ENCODE measurements around the gene RNF130.

RNF130 gene

GRCh38 chr5:180035206-180035931 lies 36.2 kb downstream of the RNF130 start:
- H3K9me3 ChIP-seq (replicated peaks in 1 of 2; ENCODE audit: control insufficient read depth in 2 of 2, insufficient read depth in 1 of 2, low read depth in 1 of 2, low read length in 2 of 2): peaks cover 18 to 86% of the 10 kb centered on the region in 2 donors
- no peak overlapping the region for H2AFZ ChIP-seq (ENCODE audit: low read length)
- H2BK12ac ChIP-seq (ENCODE audit: low read length): no peak overlapping the region
- H3K4me2 ChIP-seq (ENCODE audit: insufficient read depth, low read length, poor library complexity, severe bottlenecking): no peak overlapping the region
- H3K79me1 ChIP-seq (ENCODE audit: low read depth, low read length): peaks cover 3% of the 10 kb centered on the region
- H2BK120ac ChIP-seq (ENCODE audit: low read depth, low read length): no peak overlapping the region
- no peaks in the 10 kb centered on the region for H3K4me1 ChIP-seq (ENCODE audit: control insufficient read depth in 2 of 2, insufficient read depth in 1 of 2, low read depth in 1 of 2, low read length in 2 of 2)
- H3K27me3 ChIP-seq (ENCODE audit: control insufficient read depth in 3 of 3, insufficient read depth in 3 of 3, low read depth in 1 of 3, low read length in 3 of 3): no peaks in the 10 kb centered on the region
- H4K91ac ChIP-seq (ENCODE audit: low read depth, low read length, poor library complexity): no peak overlapping the region
- no peak overlapping the region for H3K23ac ChIP-seq (ENCODE audit: low read depth, low read length, poor library complexity)
- no peak overlapping the region for H3K14ac ChIP-seq (ENCODE audit: low read length)
- H3K36me3 ChIP-seq (replicated peaks in 1 of 2; ENCODE audit: control insufficient read depth in 2 of 2, insufficient read depth in 2 of 2, low read length in 2 of 2): peaks cover 25 to 99% of the 10 kb centered on the region in 2 donors
- H3K27ac ChIP-seq (replicated peaks; ENCODE audit: low read length): no peak overlapping the region
- no peak overlapping the region for H2BK5ac ChIP-seq (ENCODE audit: low read length)
- WGBS, 2 donors (ENCODE audit: extremely low coverage in 2 of 2, insufficient read length in 2 of 2, insufficient replicate concordance in 1 of 2): no CpG with 5 or more reads among the region's 5 CpGs
- no peak for DNase-seq (ENCODE audit: low spot score)
- no peak overlapping the region for H3K18ac ChIP-seq (ENCODE audit: low read length)
- no peak overlapping the region for H2BK15ac ChIP-seq (ENCODE audit: low read length)
- H3K4ac ChIP-seq (ENCODE audit: low read length): no peak overlapping the region
- H4K8ac ChIP-seq (ENCODE audit: low read depth, low read length): no peak overlapping the region
- H3K9ac ChIP-seq (ENCODE audit: low read depth, low read length, poor library complexity): no peak overlapping the region
- H2AK5ac ChIP-seq (ENCODE audit: low read depth, low read length): no peak overlapping the region
- no peak overlapping the region for H3K4me3 ChIP-seq (ENCODE audit: low read length in 2 of 2)

- Histone ChIP-seq H3K14ac (ENCODE audit: low read length) (no peak overlapping the region), H2AFZ (ENCODE audit: low read length) (no peak overlapping the region), H2BK120ac (ENCODE audit: low read depth, low read length) (no peak overlapping the region), H3K18ac (ENCODE audit: low read length) (no peak overlapping the region), H3K9me3 (replicated peaks in 1 of 2; ENCODE audit: control insufficient read depth in 2 of 2, insufficient read depth in 1 of 2, low read depth in 1 of 2, low read length in 2 of 2) (peaks cover 18 to 77% of the 10 kb centered on the region in 2 donors), H3K79me1 (ENCODE audit: low read depth, low read length) (peaks cover 3% of the 10 kb centered on the region), H2BK5ac (ENCODE audit: low read length) (no peak overlapping the region), H3K23ac (ENCODE audit: low read depth, low read length, poor library complexity) (no peak overlapping the region), H3K27ac (replicated peaks; ENCODE audit: low read length) (no peak overlapping the region), H3K4me1 (ENCODE audit: control insufficient read depth in 2 of 2, insufficient read depth in 1 of 2, low read depth in 1 of 2, low read length in 2 of 2) (peaks cover 0 to under 1% of the 10 kb centered on the region in 2 donors), H4K91ac (ENCODE audit: low read depth, low read length, poor library complexity) (no peak overlapping the region), H4K8ac (ENCODE audit: low read depth, low read length) (no peak overlapping the region), H2AK5ac (ENCODE audit: low read depth, low read length) (no peak overlapping the region), H2BK12ac (ENCODE audit: low read length) (no peak overlapping the region), H3K9ac (ENCODE audit: low read depth, low read length, poor library complexity) (no peak overlapping the region), H2BK15ac (ENCODE audit: low read length) (no peak overlapping the region), H3K36me3 (replicated peaks in 1 of 2; ENCODE audit: control insufficient read depth in 2 of 2, insufficient read depth in 2 of 2, low read length in 2 of 2) (peaks cover 27 to 99% of the 10 kb centered on the region in 2 donors), H3K4ac (ENCODE audit: low read length) (no peak overlapping the region), H3K4me3 (ENCODE audit: low read length in 2 of 2) (peak overlapping the region in 1 of 2 donors; percentile 62), H3K27me3 (ENCODE audit: control insufficient read depth in 3 of 3, insufficient read depth in 3 of 3, low read depth in 1 of 3, low read length in 3 of 3) (no peaks in the 10 kb centered on the region), H3K4me2 (ENCODE audit: insufficient read depth, low read length, poor library complexity, severe bottlenecking) (no peak overlapping the region)
- no peak for DNase-seq (ENCODE audit: low spot score)
- WGBS, 2 donors (ENCODE audit: extremely low coverage in 2 of 2, insufficient read length in 2 of 2, insufficient replicate concordance in 1 of 2): no CpG with 5 or more reads among the region's 2 CpGs
Measured at GRCh38 chr5:180034564-180034963, 37.0 kb downstream of the RNF130 start.

- Histone ChIP-seq H4K8ac (ENCODE audit: low read depth, low read length) (no peak overlapping the region), H2BK12ac (ENCODE audit: low read length) (no peak overlapping the region), H2BK5ac (ENCODE audit: low read length) (no peak overlapping the region), H3K36me3 (replicated peaks in 1 of 2; ENCODE audit: control insufficient read depth in 2 of 2, insufficient read depth in 2 of 2, low read length in 2 of 2) (peaks cover 13 to 87% of the 10 kb centered on the region in 2 donors), H3K9ac (ENCODE audit: low read depth, low read length, poor library complexity) (no peak overlapping the region), H3K23ac (ENCODE audit: low read depth, low read length, poor library complexity) (no peak overlapping the region), H3K27ac (replicated peaks; ENCODE audit: low read length) (no peak overlapping the region), H4K91ac (ENCODE audit: low read depth, low read length, poor library complexity) (no peak overlapping the region), H3K79me1 (ENCODE audit: low read depth, low read length) (peaks cover 6% of the 10 kb centered on the region), H3K4ac (ENCODE audit: low read length) (no peak overlapping the region), H3K4me1 (ENCODE audit: control insufficient read depth in 2 of 2, insufficient read depth in 1 of 2, low read depth in 1 of 2, low read length in 2 of 2) (peaks cover 13 to 23% of the 10 kb centered on the region in 2 donors), H2BK120ac (ENCODE audit: low read depth, low read length) (no peak overlapping the region), H3K9me3 (replicated peaks in 1 of 2; ENCODE audit: control insufficient read depth in 2 of 2, insufficient read depth in 1 of 2, low read depth in 1 of 2, low read length in 2 of 2) (peaks cover 2 to 26% of the 10 kb centered on the region in 2 donors), H3K14ac (ENCODE audit: low read length) (no peak overlapping the region), H3K27me3 (ENCODE audit: control insufficient read depth in 3 of 3, insufficient read depth in 3 of 3, low read depth in 1 of 3, low read length in 3 of 3) (no peaks in the 10 kb centered on the region), H3K4me3 (ENCODE audit: low read length in 2 of 2) (no peak overlapping the region), H3K4me2 (ENCODE audit: insufficient read depth, low read length, poor library complexity, severe bottlenecking) (no peak overlapping the region), H3K18ac (ENCODE audit: low read length) (no peak overlapping the region), H2AFZ (ENCODE audit: low read length) (no peak overlapping the region), H2BK15ac (ENCODE audit: low read length) (no peak overlapping the region), H2AK5ac (ENCODE audit: low read depth, low read length) (no peak overlapping the region)
- no CpG with 5 or more reads among the region's 15 CpGs for WGBS, 2 donors (ENCODE audit: extremely low coverage in 2 of 2, insufficient read length in 2 of 2, insufficient replicate concordance in 1 of 2)
- DNase-seq (ENCODE audit: low spot score): no peak
Measured at GRCh38 chr5:180027459-180028089, 44.0 kb downstream of the RNF130 start.

- peaks cover 16 to 87% of the 10 kb centered on the region in 2 donors for H3K36me3 ChIP-seq (replicated peaks in 1 of 2; ENCODE audit: control insufficient read depth in 2 of 2, insufficient read depth in 2 of 2, low read length in 2 of 2)
- no peak overlapping the region for H2BK15ac ChIP-seq (ENCODE audit: low read length)
- H3K14ac ChIP-seq (ENCODE audit: low read length): no peak overlapping the region
- no peak overlapping the region for H3K4ac ChIP-seq (ENCODE audit: low read length)
- no peaks in the 10 kb centered on the region for H3K27me3 ChIP-seq (ENCODE audit: control insufficient read depth in 3 of 3, insufficient read depth in 3 of 3, low read depth in 1 of 3, low read length in 3 of 3)
- H2BK5ac ChIP-seq (ENCODE audit: low read length): no peak overlapping the region
- H3K27ac ChIP-seq (replicated peaks; ENCODE audit: low read length): no peak overlapping the region
- DNase-seq (ENCODE audit: low spot score): no peak
- no peak overlapping the region for H3K4me2 ChIP-seq (ENCODE audit: insufficient read depth, low read length, poor library complexity, severe bottlenecking)
- no peak overlapping the region for H3K9ac ChIP-seq (ENCODE audit: low read depth, low read length, poor library complexity)
- H3K79me1 ChIP-seq (ENCODE audit: low read depth, low read length): peaks cover 5% of the 10 kb centered on the region
- WGBS, 2 donors (ENCODE audit: extremely low coverage in 2 of 2, insufficient read length in 2 of 2, insufficient replicate concordance in 1 of 2): no CpG with 5 or more reads among the region's 5 CpGs
- no peak overlapping the region for H2BK120ac ChIP-seq (ENCODE audit: low read depth, low read length)
- H3K18ac ChIP-seq (ENCODE audit: low read length): no peak overlapping the region
- H3K9me3 ChIP-seq (replicated peaks in 1 of 2; ENCODE audit: control insufficient read depth in 2 of 2, insufficient read depth in 1 of 2, low read depth in 1 of 2, low read length in 2 of 2): peaks cover under 1 to 25% of the 10 kb centered on the region in 2 donors
- no peak overlapping the region for H3K4me3 ChIP-seq (ENCODE audit: low read length in 2 of 2)
- H2BK12ac ChIP-seq (ENCODE audit: low read length): no peak overlapping the region
- H4K91ac ChIP-seq (ENCODE audit: low read depth, low read length, poor library complexity): no peak overlapping the region
- no peak overlapping the region for H2AFZ ChIP-seq (ENCODE audit: low read length)
- H3K23ac ChIP-seq (ENCODE audit: low read depth, low read length, poor library complexity): no peak overlapping the region
- no peak overlapping the region for H4K8ac ChIP-seq (ENCODE audit: low read depth, low read length)
- H2AK5ac ChIP-seq (ENCODE audit: low read depth, low read length): no peak overlapping the region
- H3K4me1 ChIP-seq (ENCODE audit: control insufficient read depth in 2 of 2, insufficient read depth in 1 of 2, low read depth in 1 of 2, low read length in 2 of 2): peaks cover 13 to 23% of the 10 kb centered on the region in 2 donors
Measured at GRCh38 chr5:180026734-180027458, 44.7 kb downstream of the RNF130 start.
